Erythroblast (primary cell): ENCODE data around the gene SLC25A51.

Experiments used
- GATA1 ChIP-seq: IDR thresholded peaks from 2 replicates; pipeline ENCODE4 v1.6.1; 2011; ENCODE audit warnings: low read depth, mild to moderate bottlenecking, control low read depth, low read length, moderate library complexity
- POLR2A ChIP-seq: IDR thresholded peaks from 2 replicates; pipeline ENCODE4 v1.6.1; 2011; ENCODE audit warnings: mild to moderate bottlenecking, low read length

DNA sequence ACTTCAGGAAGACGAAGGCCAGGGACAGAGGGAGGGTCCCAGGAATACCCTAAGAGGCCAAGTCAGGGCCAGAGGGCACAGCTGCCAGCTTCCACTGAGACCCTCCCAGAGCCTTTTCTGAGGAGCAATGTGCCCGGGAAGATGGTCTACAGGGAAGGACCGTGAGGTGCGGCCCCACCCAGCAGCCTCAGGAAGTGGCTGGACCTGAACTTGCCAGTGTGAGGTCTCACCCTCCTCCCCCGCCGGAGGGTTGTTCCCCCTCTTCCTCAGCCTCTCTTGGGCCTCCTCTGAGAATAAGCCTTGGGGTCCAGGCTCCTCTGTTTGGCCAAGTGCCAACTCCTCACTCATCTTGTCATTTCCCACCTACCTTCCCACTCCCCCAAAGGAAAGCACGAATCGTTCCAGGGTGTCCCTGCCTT lies 13.4 kb upstream of the SLC25A51 start:
- TF ChIP-seq POLR2A, result no peak
- TF ChIP-seq GATA1, result no peak
